Ectodermal cell (in vitro differentiated cells): ENCODE measurements around the gene GNB1.
"Not testable (repeated sequence)": the region's sequence is repeated elsewhere in the genome, so short reads cannot be mapped to it uniquely, and the experiment has no call there.

Source experiments
- H3K27ac ChIP-seq: 2 replicates; pipeline ENCODE4 v1.7.0; 2013; ENCODE audit warnings: mild to moderate bottlenecking, low read depth, low read length; ENCODE audit not compliant: insufficient read depth, poor library complexity, severe bottlenecking
- H3K27me3 ChIP-seq: 2 replicates; pipeline ENCODE4 v1.7.0; 2013; ENCODE audit warnings: mild to moderate bottlenecking, low read length; ENCODE audit not compliant: insufficient read depth, control insufficient read depth, poor library complexity, severe bottlenecking
- H3K36me3 ChIP-seq: one replicate; pipeline ENCODE4 v1.7.0; 2013; ENCODE audit warnings: low read length; ENCODE audit not compliant: control insufficient read depth, insufficient read depth
- H3K4me1 ChIP-seq: one replicate; pipeline ENCODE4 v1.7.0; 2013; ENCODE audit warnings: low read length; ENCODE audit not compliant: control insufficient read depth, insufficient read depth
- H3K4me3 ChIP-seq: 2 replicates; pipeline ENCODE4 v1.7.0; 2013; ENCODE audit warnings: low read depth, low read length, control low read depth; ENCODE audit not compliant: insufficient read depth
- H3K9me3 ChIP-seq: 2 replicates; pipeline ENCODE4 v1.7.0; 2013; ENCODE audit warnings: mild to moderate bottlenecking, low read length, moderate library complexity; ENCODE audit not compliant: control insufficient read depth
- WGBS, 2 experiments: methylation state at CpG; one replicate each; pipeline ENCODE4 v1.1.7; 2013; ENCODE audit warnings: missing lambda C conversion rate in 2 of 2; 5-methylcytosine and 5-hydroxymethylcytosine counted together

The GNB1 gene

GRCh38 chr1:1753607-1754005, 137.3 kb downstream of the GNB1 start:
- Histone ChIP-seq H3K9me3 (no peaks in the 10 kb centered on the region), H3K36me3 (peaks cover 14% of the 10 kb centered on the region), H3K27ac (no peak overlapping the region), H3K4me1 (no peaks in the 10 kb centered on the region), H3K27me3 (no peaks in the 10 kb centered on the region), H3K4me3 (no peak overlapping the region)
- WGBS, 2 experiments = 95 to 96% methylated on average over 16 of the region's 16 CpGs

- no peaks in the 10 kb centered on the region for H3K9me3 ChIP-seq
- H3K4me1 ChIP-seq = no peaks in the 10 kb centered on the region
- no peak overlapping the region for H3K4me3 ChIP-seq
- no peaks in the 10 kb centered on the region for H3K27me3 ChIP-seq
- 89 to 90% methylated on average over 37 of the region's 37 CpGs for WGBS, 2 experiments
- no peak overlapping the region for H3K27ac ChIP-seq
- peaks cover 14% of the 10 kb centered on the region for H3K36me3 ChIP-seq
Observed at GRCh38 chr1:1752636-1753606, 138.0 kb downstream of the GNB1 start.

DNA sequence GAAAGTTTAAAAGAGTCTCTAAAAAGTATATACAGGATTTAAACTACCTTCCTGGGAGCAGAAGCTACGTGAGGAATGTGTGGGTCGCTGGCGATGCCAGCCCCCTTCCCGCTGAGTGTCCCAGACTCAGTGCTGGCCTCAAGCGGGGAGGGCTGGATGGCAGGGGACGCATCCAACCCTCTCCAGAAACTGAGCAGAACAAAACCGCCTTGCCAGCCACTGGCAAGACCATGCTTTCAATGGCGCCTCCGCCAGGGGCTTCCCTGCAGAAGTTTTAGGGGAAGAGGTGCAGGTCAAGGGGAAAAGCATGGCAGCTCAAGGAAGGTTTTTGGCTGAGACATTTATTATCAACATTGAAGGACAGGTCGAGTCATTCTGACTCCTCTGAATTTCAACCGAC, 138.7 kb downstream of the GNB1 start:
- WGBS, 2 experiments = 92 to 94% methylated on average over 11 of the region's 11 CpGs
- H3K27ac ChIP-seq = no peak overlapping the region

GRCh38 chr1:1749941-1750340, 140.9 kb downstream of the GNB1 start:
- 80 to 85% methylated on average over 6 to 7 of the region's 9 CpGs for WGBS, 2 experiments

More for the DNA sequence above, 138.7 kb downstream of the GNB1 start:
- peaks cover 14% of the 10 kb centered on the region for H3K36me3 ChIP-seq
- H3K27me3 ChIP-seq = no peaks in the 10 kb centered on the region
- H3K9me3 ChIP-seq = no peaks in the 10 kb centered on the region
- H3K4me1 ChIP-seq = no peaks in the 10 kb centered on the region
- no peak overlapping the region for H3K4me3 ChIP-seq

GRCh38 chr1:1748686-1749321, 142.1 kb downstream of the GNB1 start:
- Histone ChIP-seq H3K4me1 (no peaks in the 10 kb centered on the region), H3K27ac (no peak overlapping the region), H3K27me3 (no peaks in the 10 kb centered on the region), H3K4me3 (no peak overlapping the region), H3K9me3 (no peaks in the 10 kb centered on the region), H3K36me3 (no peaks in the 10 kb centered on the region)
- 80 to 81% methylated on average over 18 of the region's 18 CpGs for WGBS, 2 experiments

More at GRCh38 chr1:1749941-1750340, 140.9 kb downstream of the GNB1 start:
- H3K27me3 ChIP-seq, H3K36me3 ChIP-seq, H3K4me3 ChIP-seq, H3K4me1 ChIP-seq, H3K9me3 ChIP-seq, H3K27ac ChIP-seq: not testable (repeated sequence)

DNA sequence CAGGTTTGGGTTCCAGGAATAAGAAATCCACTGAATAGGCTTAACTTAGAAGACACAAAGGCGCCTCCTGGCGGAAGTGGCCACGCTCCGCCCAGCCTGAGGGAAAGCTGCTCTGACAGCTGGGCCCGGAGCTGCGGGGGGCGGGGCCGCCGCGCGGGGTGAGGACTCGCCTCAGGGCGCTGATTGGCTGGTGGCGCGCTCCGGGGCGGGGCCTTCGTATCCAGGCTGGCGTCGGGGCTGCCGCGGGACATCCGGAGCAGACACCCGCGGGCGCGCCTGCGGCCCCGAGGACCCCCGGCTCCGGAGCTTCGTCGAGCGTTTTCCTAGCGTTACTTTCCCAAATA, 144.3 kb downstream of the GNB1 start:
- not testable (repeated sequence) for H3K27ac ChIP-seq, H3K4me3 ChIP-seq, H3K36me3 ChIP-seq, H3K9me3 ChIP-seq, H3K4me1 ChIP-seq, H3K27me3 ChIP-seq
- WGBS, 2 experiments = no CpG with 5 or more reads among the region's 35 CpGs

GRCh38 chr1:1745651-1746565, 145.0 kb downstream of the GNB1 start:
- 0% methylated on average over 8 to 21 of the region's 101 CpGs for WGBS, 2 experiments
- H3K4me3 ChIP-seq = peak overlapping the region; percentile 22
- peak overlapping the region; percentile 95 for H3K27ac ChIP-seq
- H3K27me3 ChIP-seq, H3K36me3 ChIP-seq, H3K9me3 ChIP-seq, H3K4me1 ChIP-seq: not testable (repeated sequence)

DNA sequence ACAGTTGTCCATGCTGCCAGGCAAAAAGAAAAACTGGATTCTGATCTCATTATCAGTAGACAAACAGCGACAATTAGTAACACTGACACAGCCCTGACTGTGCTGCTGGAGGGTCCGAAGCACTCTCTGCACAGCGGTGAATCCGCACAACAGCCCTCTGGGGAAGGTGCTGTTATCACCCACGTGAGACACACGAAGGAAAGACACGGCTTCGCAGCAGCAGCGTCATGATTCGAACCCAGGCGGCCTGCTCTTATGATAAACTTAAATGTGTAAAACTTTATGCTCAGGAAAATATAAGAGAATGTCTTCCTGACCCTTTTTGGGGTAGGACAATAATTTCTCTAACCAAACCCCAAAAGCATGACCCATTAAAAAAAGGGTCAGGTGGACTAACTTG, 148.4 kb downstream of the GNB1 start:
- H3K4me1 ChIP-seq, H3K4me3 ChIP-seq, H3K27ac ChIP-seq, H3K9me3 ChIP-seq, H3K27me3 ChIP-seq, H3K36me3 ChIP-seq: not testable (repeated sequence)
- WGBS, 2 experiments = 91 to 94% methylated on average over 11 of the region's 11 CpGs

DNA sequence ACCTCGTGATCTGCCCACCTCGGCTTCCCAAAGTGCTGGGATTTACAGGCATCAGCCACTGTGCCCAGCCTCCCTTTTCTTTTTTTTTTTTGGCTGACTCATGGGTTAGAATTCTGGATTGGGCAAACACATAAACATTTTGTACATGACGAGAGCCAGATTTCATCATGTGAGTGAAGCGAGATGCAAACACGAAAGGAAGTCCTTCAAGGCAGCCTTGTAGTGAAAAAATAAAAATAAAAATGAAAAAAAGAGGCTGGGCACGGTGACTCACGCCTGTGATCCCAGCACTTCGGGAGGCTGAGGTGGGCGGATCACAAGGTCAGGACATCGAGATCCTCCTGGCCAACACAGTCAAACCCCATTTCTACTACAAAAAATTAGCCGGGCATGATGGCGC, 149.9 kb downstream of the GNB1 start:
- not testable (repeated sequence) for H3K27ac ChIP-seq, H3K9me3 ChIP-seq, H3K4me3 ChIP-seq, H3K27me3 ChIP-seq, H3K36me3 ChIP-seq, H3K4me1 ChIP-seq
- WGBS, 2 experiments = 86 to 94% methylated on average over 12 of the region's 12 CpGs
